GM19099 (cell line): ENCODE measurements around the gene TP73.

Source experiments
- POLR2A ChIP-seq: IDR thresholded peaks from 3 replicates; pipeline ENCODE4 v1.6.1; 2011; ENCODE audit warnings: low read depth; ENCODE audit not compliant: insufficient read length; ENCODE audit errors: extremely low read depth

TP73 gene

GRCh38 chr1:3746389-3746829 is 94.1 kb downstream of the TP73 start:
- TF ChIP-seq POLR2A, result no peak

GRCh38 chr1:3746830-3747521 is 94.7 kb downstream of the TP73 start:
- TF ChIP-seq POLR2A, result peak; percentile 70

- no peak for TF ChIP-seq POLR2A
Observed at GRCh38 chr1:3747522-3747848, 95.2 kb downstream of the TP73 start.

GRCh38 chr1:3747903-3748302 is 95.6 kb downstream of the TP73 start:
- no peak for TF ChIP-seq POLR2A

GRCh38 chr1:3749512-3749911 is 97.2 kb downstream of the TP73 start:
- no peak for TF ChIP-seq POLR2A

- TF ChIP-seq POLR2A, result no peak
Observed at GRCh38 chr1:3750741-3751140, 98.4 kb downstream of the TP73 start.

- no peak for TF ChIP-seq POLR2A
Observed at GRCh38 chr1:3752400-3752945, 100.2 kb downstream of the TP73 start, which contains the start of gene CCDC27. Gene CCDC27 (plus strand): TSS chr1:3752450. CDS start chr1:3752482, 32 bp downstream.

- no peak for TF ChIP-seq POLR2A
Observed at GRCh38 chr1:3753656-3754454, 101.5 kb downstream of the TP73 start.

GRCh38 chr1:3756394-3756793 is 104.1 kb downstream of the TP73 start:
- TF ChIP-seq POLR2A, result no peak

GRCh38 chr1:3759164-3759563 is 106.8 kb downstream of the TP73 start:
- no peak for TF ChIP-seq POLR2A

- no peak for TF ChIP-seq POLR2A
Observed at GRCh38 chr1:3759796-3760195, 107.5 kb downstream of the TP73 start.

GRCh38 chr1:3761296-3762010 is 109.1 kb downstream of the TP73 start:
- no peak for TF ChIP-seq POLR2A

- TF ChIP-seq POLR2A, result no peak
Observed at GRCh38 chr1:3762151-3762872, 110.0 kb downstream of the TP73 start.

- TF ChIP-seq POLR2A, result no peak
Observed at GRCh38 chr1:3762873-3763228, 110.5 kb downstream of the TP73 start.

GRCh38 chr1:3763351-3764125 is 111.2 kb downstream of the TP73 start:
- TF ChIP-seq POLR2A, result no peak
